ENCODE data around the gene CDH24.
"Not testable (repeated sequence)": the region's sequence is repeated elsewhere in the genome, so short reads cannot be mapped to it uniquely, and the experiment has no call there.

Gene CDH24

DNA sequence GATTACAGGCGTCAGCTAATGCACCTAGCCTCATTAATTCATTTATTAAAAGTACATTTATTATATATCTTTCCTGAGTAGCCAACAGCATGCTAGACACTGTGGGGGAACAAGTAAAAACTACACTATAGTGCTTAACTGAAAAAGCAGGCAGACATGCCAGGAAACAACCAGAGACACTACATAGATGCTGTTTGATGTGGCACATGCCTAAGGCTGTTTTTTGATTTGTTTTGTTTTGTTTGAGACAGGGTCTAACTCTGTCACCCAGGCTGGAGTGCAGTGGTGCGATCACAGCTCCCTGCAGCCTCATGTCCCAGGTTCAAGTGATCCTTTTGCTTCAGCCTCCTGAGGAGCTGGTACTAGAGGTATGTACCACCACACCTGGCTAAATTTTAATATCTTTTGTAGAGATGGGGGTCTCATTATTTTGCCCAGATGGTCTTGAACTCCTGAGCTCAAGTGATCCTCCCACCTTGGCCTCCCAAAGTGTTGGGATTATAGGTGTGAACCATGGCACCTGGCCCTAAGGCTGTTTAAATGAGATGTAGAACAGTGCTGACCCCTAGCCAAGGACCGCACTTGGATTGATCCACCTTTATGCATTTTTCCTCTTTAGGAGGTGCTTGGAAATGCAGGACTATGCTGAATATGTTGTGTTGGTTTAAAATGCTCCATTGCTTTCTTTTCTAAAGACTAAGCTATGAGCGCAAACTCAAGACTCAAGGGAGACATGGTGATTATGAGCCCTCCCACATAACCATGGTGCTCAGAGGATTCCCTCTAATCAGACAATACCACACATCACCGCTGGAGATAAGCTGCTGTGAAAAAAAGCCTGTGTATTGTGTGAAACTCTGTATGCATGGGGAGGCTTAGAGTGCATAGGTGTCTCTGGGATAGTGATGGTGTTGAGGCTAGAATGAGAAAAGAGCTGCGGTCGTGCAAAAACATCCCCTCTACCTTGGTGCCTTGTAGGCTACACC is 36.9 kb downstream of the CDH24 start:
- no peak for DNase-seq (ENCODE audit: low read depth)

GRCh38 chr14:23018107-23018506 is 39.2 kb downstream of the CDH24 start:
- no peak for DNase-seq (ENCODE audit: low read depth)

DNA sequence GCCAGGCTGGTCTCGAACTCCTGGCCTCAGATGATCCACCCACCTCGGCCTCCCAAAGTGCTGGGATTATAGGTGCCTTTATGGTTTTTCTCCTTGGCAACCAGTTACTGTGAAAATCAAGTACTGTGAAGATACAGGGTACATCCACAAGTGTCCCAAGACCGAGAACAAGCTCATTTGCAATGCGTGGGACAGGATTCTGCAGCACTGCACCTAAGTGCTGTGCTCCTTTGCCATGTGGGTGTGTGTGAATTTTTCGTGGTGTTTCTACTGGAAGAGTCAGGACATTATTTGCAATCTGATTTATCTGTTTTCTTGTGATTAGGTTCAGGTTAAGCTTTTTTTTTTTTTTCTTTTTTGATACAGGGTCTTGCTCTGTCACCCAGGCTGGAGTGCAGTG is 40.2 kb downstream of the CDH24 start:
- DNase-seq (ENCODE audit: low read depth) = no peak

DNA sequence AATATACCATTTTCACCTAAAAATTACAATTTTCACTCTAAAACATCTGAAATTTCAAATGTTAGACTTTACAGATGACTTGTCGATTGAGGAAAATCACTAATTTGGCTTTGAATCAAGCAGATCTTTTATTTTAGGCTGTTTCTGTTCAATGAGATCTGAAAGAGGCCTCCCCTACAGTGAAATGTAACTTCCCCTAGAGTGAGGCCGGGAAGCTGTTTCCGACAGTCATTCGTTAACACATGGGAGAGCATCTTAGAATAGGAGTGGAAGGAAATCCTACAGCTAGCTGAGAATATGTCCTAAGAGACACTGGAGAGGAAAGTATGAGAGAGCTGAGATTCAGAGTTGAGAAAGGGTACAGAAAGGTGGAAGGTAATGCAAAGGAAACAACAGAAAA is 41.7 kb downstream of the CDH24 start:
- DNase-seq (ENCODE audit: low read depth) = no peak

- not testable (repeated sequence) for DNase-seq (ENCODE audit: low read depth)
Observed at GRCh38 chr14:23013749-23014054, 43.6 kb downstream of the CDH24 start.

- no peak for DNase-seq (ENCODE audit: low read depth)
Observed at GRCh38 chr14:23013054-23013748, 44.1 kb downstream of the CDH24 start.

DNA sequence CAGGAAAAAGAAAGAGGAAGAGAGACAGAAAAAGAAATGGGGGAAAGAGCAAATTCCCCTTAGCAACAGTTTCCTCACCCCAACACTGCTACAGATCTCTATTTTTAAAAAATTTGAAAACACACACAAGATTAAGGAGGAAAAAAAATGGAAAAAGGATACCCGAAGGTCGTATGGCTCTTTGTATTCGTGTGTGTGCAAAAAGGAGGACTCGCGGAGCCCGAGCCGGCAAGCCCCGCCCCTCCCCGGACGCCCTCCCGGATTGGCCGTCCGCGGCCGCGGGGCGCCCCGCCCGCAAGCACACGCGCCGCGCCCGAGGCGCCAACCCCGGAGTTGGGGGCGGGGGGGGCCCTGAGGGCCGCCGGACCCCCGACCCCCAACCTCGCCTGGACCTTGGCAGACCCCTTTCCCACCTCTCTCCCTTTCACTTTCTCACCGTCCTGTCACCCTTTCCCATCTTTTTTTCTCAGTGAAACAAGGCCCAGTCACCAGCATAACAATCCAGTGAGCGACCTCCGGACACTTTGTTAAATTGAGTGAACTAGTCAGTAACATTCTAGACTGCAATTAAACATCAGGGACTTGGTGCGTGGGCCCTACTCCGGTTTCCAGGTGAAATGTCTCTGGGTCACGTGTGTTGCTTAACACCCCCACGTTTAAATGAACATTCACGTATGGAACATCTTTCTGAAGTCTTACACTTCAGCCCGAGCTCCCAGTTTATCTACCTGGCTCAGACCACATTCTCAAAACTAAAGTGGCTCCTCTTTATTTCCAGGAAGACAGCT is 47.2 kb downstream of the CDH24 start, which contains the start of gene C14orf93:
TSS of gene C14orf93 (minus strand) at position 205 of the 788 bp plus-strand sequence. CDS start 11,120 bp downstream, outside the sequence.
- peak; percentile 60 for DNase-seq (ENCODE audit: low read depth)

DNA sequence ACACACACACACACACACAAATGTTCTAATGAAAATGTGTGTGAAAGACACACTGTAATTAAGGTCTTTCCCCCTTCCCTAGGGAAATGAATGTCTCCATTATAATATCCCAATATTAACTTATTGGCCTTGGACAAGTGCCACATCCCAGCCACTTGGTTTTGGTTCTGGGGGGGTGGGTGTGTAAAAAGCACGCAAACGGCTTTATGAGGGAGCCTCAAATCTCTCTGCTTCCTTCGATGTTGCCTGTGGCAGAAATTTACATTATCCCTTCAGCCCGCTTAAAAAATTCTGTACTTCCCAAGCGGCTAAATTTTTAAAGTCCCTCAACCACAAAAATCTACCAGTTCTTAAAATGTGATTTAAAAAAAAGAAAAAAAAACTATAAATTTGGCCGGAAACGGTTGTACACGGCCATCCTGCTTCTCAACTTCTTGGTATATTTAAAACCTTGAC is 47.8 kb downstream of the CDH24 start:
- DNase-seq (ENCODE audit: low read depth) = no peak

DNA sequence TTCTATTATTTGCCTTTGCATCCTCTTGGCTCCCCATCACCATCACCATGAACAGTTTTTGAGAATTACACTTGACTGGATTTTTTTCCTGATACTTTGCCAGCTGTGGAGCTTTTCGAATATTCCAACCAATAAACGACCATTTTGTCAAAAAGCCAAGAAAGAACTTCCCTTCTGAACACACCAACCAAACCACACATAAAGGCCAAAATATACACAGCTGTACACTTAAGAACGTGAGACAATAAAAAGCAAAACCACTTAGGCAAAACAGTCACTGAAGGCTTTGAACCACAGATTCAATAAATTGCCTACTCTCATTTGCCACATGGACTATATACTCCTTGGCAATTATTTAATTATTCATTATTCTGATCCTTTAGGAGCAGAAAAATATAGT is 48.5 kb downstream of the CDH24 start:
- no peak for DNase-seq (ENCODE audit: low read depth)

DNA sequence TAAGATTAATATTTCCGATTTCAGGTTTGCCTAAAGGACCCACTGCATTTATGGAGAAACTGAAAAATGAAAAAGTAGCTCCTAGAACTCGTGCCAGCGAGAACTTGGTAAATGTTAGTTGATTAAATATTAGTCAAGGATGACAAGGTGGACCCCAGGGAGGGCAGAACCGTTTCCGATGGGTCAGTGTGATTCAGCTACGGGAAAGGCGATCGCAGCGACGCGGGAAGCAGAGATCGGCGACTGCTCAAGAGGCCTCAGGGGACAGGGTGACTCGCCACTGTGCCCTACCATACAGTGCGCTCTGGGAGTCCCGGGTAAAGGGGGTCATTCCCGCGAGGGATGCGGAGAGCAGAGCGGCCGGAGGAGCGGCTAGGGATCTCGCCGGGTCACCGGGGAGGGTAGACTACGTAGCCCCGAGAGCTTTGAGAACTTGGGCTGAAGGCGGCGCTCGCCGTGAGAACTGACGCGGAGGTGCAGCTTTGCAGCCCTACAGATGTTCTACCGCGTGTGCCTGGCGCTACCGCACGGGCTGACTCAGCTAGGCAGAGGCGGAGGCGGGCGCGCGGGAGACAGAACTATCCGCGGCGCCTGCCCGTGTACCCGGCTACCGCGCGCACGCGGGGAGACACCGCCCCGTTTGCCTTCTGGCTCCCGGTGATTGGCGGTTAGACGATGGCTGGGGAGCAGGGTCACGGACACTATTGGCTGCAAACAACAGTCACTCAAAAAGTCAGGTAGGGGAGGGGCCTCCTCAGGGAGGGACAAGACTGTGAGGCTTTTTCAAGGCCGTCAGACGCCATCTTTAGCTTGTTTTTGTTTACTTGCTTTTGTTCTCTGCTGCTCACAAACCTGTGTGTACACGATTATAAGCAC is 50.5 kb downstream of the CDH24 start:
- peak; percentile 79 for DNase-seq (ENCODE audit: low read depth)

GRCh38 chr14:23006188-23006534 is 51.2 kb downstream of the CDH24 start:
- DNase-seq (ENCODE audit: low read depth) = no peak

- DNase-seq (ENCODE audit: low read depth) = no peak
Observed at GRCh38 chr14:23005451-23006187, 51.7 kb downstream of the CDH24 start.

DNA sequence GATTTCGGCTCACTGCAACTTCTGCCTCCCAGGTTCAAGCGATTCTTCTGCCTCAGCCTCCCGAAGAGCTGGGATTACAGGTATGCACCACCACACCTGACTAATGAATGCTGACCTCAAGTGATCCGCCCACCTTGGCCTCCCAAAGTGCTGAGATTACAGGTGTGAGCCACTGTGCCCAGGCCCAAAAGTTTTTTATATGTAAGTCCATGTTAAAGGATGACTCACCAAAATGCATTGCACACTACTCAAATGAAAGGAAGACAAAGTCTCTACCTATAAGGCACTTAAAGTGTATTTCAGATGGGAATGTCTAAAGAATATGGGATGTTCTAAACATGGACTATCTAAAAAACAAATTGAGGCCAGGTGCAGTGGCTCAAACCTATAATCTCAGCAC is 53.0 kb downstream of the CDH24 start:
- DNase-seq (ENCODE audit: low read depth) = not testable (repeated sequence)

DNA sequence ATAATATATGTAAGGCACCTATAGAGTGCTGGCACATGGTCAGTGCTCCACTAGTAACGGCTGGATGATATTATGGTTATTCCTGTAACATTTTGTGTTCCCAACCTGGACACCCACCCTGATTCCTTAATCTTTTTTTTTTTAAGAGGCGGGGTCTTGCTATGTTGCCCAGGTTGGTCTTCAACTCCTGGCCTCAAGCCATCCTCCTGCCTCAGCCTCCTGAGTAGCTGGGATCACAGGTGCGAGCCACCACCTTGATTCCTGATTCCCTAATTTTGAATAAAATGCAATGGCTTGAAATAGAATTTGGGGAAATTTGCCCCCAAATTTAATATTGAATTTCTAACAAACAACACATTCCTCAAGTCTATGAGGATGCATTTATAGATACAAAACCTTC is 54.7 kb downstream of the CDH24 start:
- no peak for DNase-seq (ENCODE audit: low read depth)

- DNase-seq (ENCODE audit: low read depth) = no peak
Observed at GRCh38 chr14:23000860-23001259, 56.5 kb downstream of the CDH24 start.

GRCh38 chr14:22998329-22999012 is 58.8 kb downstream of the CDH24 start:
- DNase-seq (ENCODE audit: low read depth) = no peak

DNA sequence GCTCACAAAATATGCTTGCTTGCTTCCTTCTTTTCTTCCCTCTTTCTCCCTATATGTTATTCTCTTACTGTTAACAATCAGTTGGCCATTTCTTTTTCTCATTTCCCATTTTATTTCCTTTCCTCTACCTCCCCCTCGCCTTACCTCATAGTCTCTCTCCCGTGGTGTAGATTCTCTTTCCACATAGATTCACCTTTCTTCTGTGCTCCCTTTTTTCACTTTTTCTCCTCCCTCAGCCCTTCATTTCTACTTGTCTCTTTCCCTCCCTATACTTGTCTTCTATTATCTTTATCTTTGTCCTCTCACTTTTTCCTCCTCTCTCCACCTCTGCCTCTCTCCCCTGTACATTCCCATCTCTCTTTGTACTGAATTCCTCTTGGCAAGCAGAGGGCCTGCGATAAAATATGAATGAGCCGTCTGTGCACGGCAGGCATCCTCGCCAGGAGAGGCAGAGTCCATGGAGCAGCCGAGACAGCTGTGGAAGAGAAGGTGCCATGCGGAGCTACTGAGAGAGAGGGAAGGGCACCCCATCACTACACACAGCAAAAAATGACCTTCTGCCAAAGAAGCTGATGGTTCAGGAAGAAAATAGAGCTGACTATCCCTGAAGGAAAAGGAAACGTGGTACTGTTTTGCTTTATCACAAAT is 59.5 kb downstream of the CDH24 start:
- no peak for DNase-seq (ENCODE audit: low read depth)
